Activated T-cell treated with anti-CD3 and anti-CD28 coated beads, Interleukin-2, amount 50 U/mL, for 4 hours (primary cell): ENCODE measurements around the gene TRPC6. TPM values are rescaled to one million over a fixed set of nuclear protein-coding genes. Genes with fewer than 3 reads are reported as not detected.
"Not testable (repeated sequence)": the region's sequence is repeated elsewhere in the genome, so short reads cannot be mapped to it uniquely, and the experiment has no call there.

Source experiments
- ATAC-seq, 2 donors: fragments of 200-7000 bp; cut with Tn5 transposase; one replicate each; pipeline ENCODE4 v1.10.0; 2021
- DNase-seq: peaks from one replicate; pipeline ENCODE4 v3.0.0-alpha.2; 2020
- H3K27me3 Mint-ChIP-seq: one replicate; pipeline ENCODE4 v1.8.0; 2021; ENCODE audit warnings: low read depth, mixed read lengths
- H3K36me3 Mint-ChIP-seq: one replicate; pipeline ENCODE4 v1.8.0; 2022; ENCODE audit warnings: mixed read lengths; ENCODE audit not compliant: insufficient read depth
- H3K4me1 Mint-ChIP-seq: one replicate; pipeline ENCODE4 v1.8.0; 2021; ENCODE audit warnings: low read depth, mixed read lengths
- H3K4me3 Mint-ChIP-seq: one replicate; pipeline ENCODE4 v1.8.0; 2021; ENCODE audit warnings: mild to moderate bottlenecking, moderate library complexity, mixed read lengths
- H3K9me3 Mint-ChIP-seq: one replicate; pipeline ENCODE4 v1.8.0; 2021; ENCODE audit warnings: mixed read lengths
- total RNA-seq, 3 donors: library from RNA; stranded (reverse); gene quantifications; one replicate each; pipeline ENCODE4 v1.2.1, GENCODE V29; 2021

TRPC6 gene
- total RNA-seq, 3 donors from 2014 or later: not detected

DNA sequence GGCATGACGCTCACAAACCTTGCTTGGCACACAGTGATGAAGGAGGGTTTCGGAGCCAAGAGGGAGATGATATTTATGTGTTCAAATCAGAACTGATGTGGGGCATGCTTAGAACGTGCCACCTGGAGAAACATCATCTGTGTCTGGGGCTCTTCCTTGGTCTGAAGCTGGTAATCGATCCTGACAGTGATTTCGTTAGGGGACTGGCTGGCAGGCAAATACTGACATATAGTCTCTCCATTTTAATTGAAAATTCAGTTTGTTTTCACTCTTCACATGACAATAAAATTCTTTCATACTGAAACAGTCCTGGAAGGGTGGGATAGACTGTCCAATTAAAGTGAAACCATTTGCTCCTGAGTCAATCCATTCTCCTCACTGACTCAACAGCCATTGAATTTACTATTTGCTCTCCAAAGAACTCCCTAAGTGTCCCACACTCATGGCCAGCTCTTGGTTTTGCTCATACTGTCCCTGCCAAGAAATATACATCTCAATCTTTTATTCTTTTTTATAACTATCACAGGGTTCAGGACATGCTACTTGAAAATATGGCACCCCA is 134.8 kb downstream of the TRPC6 start:
- no peaks in the 10 kb centered on the region for H3K9me3 Mint-ChIP-seq
- DNase-seq (no peak), ATAC-seq (no peak)
- H3K4me1 Mint-ChIP-seq: no peaks in the 10 kb centered on the region
- H3K4me3 Mint-ChIP-seq: no peak overlapping the region
- no peaks in the 10 kb centered on the region for H3K36me3 Mint-ChIP-seq
- no peaks in the 10 kb centered on the region for H3K27me3 Mint-ChIP-seq

- Mint-ChIP-seq H3K27me3 (no peaks in the 10 kb centered on the region), H3K36me3 (no peaks in the 10 kb centered on the region), H3K9me3 (no peaks in the 10 kb centered on the region), H3K4me1 (no peaks in the 10 kb centered on the region), H3K4me3 (no peak overlapping the region)
- no peak for ATAC-seq
- DNase-seq: no peak
These were observed 137.1 kb downstream of the TRPC6 start for GRCh38 chr11:101446726-101447125.

GRCh38 chr11:101446238-101446637 is 137.6 kb downstream of the TRPC6 start:
- Mint-ChIP-seq H3K4me1 (no peaks in the 10 kb centered on the region), H3K36me3 (no peaks in the 10 kb centered on the region), H3K27me3 (no peaks in the 10 kb centered on the region), H3K4me3 (no peak overlapping the region), H3K9me3 (no peaks in the 10 kb centered on the region)
- no peak for ATAC-seq
- no peak for DNase-seq

DNA sequence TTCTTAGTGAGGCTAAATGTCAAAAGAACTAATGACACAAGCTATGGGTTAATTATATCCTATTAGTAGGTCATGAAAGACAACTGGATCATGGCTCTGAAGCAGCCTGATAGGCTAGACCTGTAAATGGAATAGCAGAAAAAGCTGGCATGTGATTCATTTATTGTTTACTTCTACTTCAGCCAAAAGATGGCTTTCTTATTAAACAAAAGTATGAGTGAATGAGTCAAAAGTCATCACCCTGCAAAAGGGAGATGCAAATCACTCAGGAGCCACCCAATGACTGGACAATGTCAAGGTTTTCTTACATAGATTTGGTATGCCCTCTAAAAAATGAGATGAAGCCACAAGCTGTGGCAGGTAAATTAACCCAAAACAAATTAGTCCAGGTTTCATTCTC is 138.0 kb downstream of the TRPC6 start:
- no peaks in the 10 kb centered on the region for H3K36me3 Mint-ChIP-seq
- no peak for ATAC-seq
- no peaks in the 10 kb centered on the region for H3K9me3 Mint-ChIP-seq
- H3K4me1 Mint-ChIP-seq: no peaks in the 10 kb centered on the region
- no peak for DNase-seq
- no peak overlapping the region for H3K4me3 Mint-ChIP-seq
- no peaks in the 10 kb centered on the region for H3K27me3 Mint-ChIP-seq

DNA sequence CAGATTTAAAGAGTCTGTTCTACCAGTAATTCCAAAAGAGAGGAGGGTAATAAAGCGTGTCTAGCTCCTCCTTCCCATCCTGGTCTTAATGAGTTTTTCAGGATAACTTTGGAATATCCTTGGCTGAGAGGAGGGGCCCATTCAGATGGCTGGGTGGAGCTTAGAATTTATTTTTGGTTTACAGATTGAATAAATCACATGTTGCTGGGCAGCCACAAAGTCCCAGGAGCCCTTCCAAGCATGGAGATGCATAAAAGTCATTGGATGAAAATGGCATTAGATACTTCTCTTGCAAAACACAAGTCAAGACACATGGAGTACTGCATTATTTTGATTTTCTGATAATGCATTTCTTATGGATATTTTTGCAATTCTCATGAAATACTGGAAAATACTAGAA is 139.0 kb downstream of the TRPC6 start:
- H3K27me3 Mint-ChIP-seq: no peaks in the 10 kb centered on the region
- no peak overlapping the region for H3K4me3 Mint-ChIP-seq
- DNase-seq: no peak
- H3K9me3 Mint-ChIP-seq: no peaks in the 10 kb centered on the region
- no peak for ATAC-seq
- H3K36me3 Mint-ChIP-seq: no peaks in the 10 kb centered on the region
- no peaks in the 10 kb centered on the region for H3K4me1 Mint-ChIP-seq

DNA sequence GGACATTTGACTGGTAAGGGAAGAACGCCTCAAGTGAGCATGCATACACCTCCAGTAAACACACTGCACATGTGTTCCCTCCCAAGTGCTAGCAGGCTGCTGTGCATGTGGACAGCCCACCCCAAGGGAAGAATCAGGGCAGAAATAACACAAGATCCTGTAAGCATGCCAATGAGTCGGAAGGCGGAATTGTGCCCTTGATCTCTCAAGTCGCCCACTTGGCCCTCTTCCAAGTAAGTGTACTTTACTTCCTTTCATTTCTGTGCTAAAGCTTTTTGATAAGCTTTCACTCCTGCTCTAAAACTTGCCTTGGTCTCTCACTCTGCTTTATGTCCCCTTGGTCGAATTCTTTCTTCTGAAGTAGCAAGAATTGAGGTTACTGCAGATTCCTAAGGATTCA is 139.6 kb downstream of the TRPC6 start:
- Mint-ChIP-seq H3K36me3 (no peaks in the 10 kb centered on the region), H3K4me1 (no peaks in the 10 kb centered on the region), H3K4me3 (no peak overlapping the region), H3K9me3 (no peaks in the 10 kb centered on the region), H3K27me3 (no peaks in the 10 kb centered on the region)
- no peak for DNase-seq
- no peak for ATAC-seq

DNA sequence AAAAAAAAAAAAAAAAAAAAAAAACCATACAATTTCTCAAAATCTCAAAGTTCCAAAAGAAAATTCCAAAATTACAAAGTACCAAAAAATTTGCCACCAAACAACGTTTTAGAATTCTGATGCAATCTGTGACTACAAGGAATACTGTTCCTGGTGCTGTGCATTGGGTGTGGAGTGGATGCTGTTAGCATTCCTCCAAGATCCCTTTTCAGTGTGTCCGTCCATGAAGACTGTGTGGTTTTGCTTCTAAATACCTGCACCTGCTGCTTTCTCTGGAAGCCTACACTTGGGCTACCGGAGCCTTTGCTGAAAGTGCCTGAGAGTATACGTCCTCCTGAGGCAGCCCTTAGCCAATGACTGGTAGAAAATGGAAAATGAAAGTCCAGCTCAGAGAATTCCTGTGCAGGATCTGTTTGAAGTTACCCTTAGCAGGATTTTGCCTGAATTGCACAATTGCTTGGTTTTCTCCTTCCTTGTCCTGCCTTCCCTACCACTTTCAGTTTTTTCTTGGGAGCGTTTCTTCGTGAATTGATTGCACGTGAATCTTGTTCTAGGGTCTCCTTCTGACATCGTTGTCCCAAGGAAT is 140.8 kb downstream of the TRPC6 start:
- no peak for DNase-seq
- H3K4me3 Mint-ChIP-seq: no peak overlapping the region
- no peaks in the 10 kb centered on the region for H3K4me1 Mint-ChIP-seq
- H3K9me3 Mint-ChIP-seq: no peaks in the 10 kb centered on the region
- ATAC-seq: no peak
- H3K27me3 Mint-ChIP-seq: no peaks in the 10 kb centered on the region
- H3K36me3 Mint-ChIP-seq: no peaks in the 10 kb centered on the region

DNA sequence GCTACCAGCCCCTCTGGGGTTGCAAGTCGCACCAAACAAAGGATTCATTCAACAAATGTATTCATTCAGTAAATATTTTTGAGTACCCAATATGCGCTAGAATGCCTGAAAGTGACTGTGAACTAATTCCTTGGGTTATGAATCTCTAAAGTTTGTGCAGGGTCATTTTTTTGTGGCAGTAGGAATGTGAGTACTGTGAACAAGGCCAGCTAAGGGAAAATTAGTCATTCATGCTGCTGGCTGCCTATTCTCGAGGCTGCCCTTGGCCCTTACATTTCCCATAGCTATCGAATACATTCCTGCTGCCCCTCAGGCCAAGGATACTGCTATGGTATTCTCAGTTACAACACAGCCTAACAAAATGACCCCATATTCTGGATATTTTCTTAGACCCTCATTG is 141.6 kb downstream of the TRPC6 start:
- Mint-ChIP-seq H3K27me3 (no peaks in the 10 kb centered on the region), H3K9me3 (no peaks in the 10 kb centered on the region), H3K36me3 (no peaks in the 10 kb centered on the region), H3K4me1 (no peaks in the 10 kb centered on the region), H3K4me3 (no peak overlapping the region)
- DNase-seq (no peak), ATAC-seq (no peak)

DNA sequence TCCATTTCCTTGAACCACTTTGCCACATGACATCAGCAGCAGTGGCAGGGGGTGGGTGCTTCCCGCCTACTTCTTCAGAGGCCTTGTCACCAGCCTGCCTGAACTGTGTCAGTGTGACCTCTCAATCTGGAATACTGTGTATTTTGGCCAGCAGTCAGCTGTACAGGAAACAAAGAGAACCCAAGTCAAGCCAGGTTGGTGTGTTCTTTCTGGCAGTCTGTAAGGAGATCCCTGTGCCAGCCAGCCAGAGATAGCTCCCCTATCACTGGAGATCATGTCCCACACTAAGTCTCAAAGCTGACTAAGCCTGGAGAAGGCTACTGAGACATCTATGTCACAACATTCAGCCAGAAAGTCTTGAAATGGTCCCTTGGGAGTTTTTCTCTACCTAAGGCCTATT is 142.1 kb downstream of the TRPC6 start:
- Mint-ChIP-seq H3K4me1 (no peaks in the 10 kb centered on the region), H3K9me3 (peaks cover 2% of the 10 kb centered on the region), H3K4me3 (no peak overlapping the region), H3K27me3 (no peaks in the 10 kb centered on the region), H3K36me3 (no peaks in the 10 kb centered on the region)
- DNase-seq (no peak), ATAC-seq (no peak)

GRCh38 chr11:101439488-101439887 is 144.3 kb downstream of the TRPC6 start:
- H3K4me3 Mint-ChIP-seq: no peak overlapping the region
- H3K4me1 Mint-ChIP-seq: no peaks in the 10 kb centered on the region
- H3K27me3 Mint-ChIP-seq: no peaks in the 10 kb centered on the region
- ATAC-seq (no peak), DNase-seq (no peak)
- H3K9me3 Mint-ChIP-seq: peaks cover 3% of the 10 kb centered on the region
- H3K36me3 Mint-ChIP-seq: no peaks in the 10 kb centered on the region

DNA sequence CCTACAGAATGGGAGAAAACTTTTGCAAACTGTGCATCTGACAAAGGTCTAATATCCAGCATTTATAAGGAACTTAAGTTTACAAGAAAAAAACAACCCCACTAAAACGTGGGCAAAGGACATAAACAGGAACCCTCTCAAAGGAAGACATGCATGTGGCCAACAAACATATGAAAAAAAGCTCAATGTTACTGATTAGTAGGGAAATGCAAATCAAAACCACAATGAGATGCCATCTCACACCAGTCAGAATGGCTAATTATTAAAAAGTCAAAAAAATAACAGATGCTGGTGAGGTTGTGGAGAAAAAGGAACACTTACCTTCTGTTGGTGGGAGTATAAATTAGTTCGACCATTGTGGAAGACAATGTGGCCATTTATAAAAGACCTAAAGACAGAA is 145.1 kb downstream of the TRPC6 start:
- H3K4me1 Mint-ChIP-seq, ATAC-seq, H3K9me3 Mint-ChIP-seq, H3K27me3 Mint-ChIP-seq, DNase-seq, H3K36me3 Mint-ChIP-seq, H3K4me3 Mint-ChIP-seq: not testable (repeated sequence)

GRCh38 chr11:101438126-101438525 is 145.7 kb downstream of the TRPC6 start:
- no peak for ATAC-seq
- no peaks in the 10 kb centered on the region for H3K36me3 Mint-ChIP-seq
- peaks cover 8% of the 10 kb centered on the region for H3K9me3 Mint-ChIP-seq
- H3K4me3 Mint-ChIP-seq: no peak overlapping the region
- DNase-seq: no peak
- H3K27me3 Mint-ChIP-seq: no peaks in the 10 kb centered on the region
- H3K4me1 Mint-ChIP-seq: no peaks in the 10 kb centered on the region

DNA sequence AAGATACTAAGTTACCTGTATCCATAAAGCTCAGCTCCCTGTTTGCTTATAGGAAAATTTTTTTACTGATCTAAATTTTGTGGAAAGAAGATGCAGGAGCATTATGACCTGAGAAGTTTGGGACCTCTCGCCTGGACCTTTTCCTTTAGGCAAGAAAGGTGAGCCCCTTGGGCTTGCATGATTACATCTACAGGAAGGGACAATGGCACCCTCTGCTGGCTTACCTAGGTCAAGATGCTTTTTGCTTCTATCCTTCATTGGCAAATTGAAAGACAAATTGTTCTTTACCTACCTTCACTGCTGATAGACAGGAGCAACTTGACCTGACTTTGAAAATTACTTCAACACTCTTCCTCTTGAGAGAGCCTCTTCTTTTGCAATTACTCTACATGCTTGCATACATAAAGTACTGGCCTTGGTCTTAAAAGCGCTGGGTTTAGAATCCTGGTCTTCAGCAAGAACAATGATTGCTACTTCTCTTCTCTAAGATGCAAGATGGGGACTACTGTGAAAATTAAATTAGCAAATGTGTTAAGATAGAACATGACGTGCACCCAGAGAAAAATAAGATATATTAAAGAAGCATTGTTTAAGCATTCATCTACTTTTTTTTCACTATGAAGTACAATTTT is 147.2 kb downstream of the TRPC6 start:
- no peak overlapping the region for H3K4me3 Mint-ChIP-seq
- H3K4me1 Mint-ChIP-seq: no peaks in the 10 kb centered on the region
- DNase-seq: no peak
- ATAC-seq: no peak
- H3K27me3 Mint-ChIP-seq: no peaks in the 10 kb centered on the region
- H3K36me3 Mint-ChIP-seq: no peaks in the 10 kb centered on the region
- H3K9me3 Mint-ChIP-seq: peaks cover 15% of the 10 kb centered on the region

- Mint-ChIP-seq H3K4me3 (no peak overlapping the region), H3K4me1 (no peaks in the 10 kb centered on the region)
- ATAC-seq: no peak
These were observed 148.3 kb downstream of the TRPC6 start for GRCh38 chr11:101435408-101435973.

GRCh38 chr11:101434026-101434643 is 149.7 kb downstream of the TRPC6 start:
- Mint-ChIP-seq H3K36me3 (no peaks in the 10 kb centered on the region), H3K4me1 (no peaks in the 10 kb centered on the region), H3K9me3 (peaks cover 21% of the 10 kb centered on the region), H3K27me3 (no peaks in the 10 kb centered on the region), H3K4me3 (no peak overlapping the region)
- DNase-seq (no peak), ATAC-seq (no peak)

More at GRCh38 chr11:101435408-101435973, 148.3 kb downstream of the TRPC6 start:
- Mint-ChIP-seq H3K36me3 (no peaks in the 10 kb centered on the region), H3K27me3 (no peaks in the 10 kb centered on the region), H3K9me3 (peaks cover 15% of the 10 kb centered on the region)
- no peak for DNase-seq
